H1 (cell line): Measurements from ENCODE around the gene MRPS6. TPM values are rescaled to one million over a fixed set of nuclear protein-coding genes. Genes with fewer than 3 reads are reported as not detected.

Source experiments
- NANOG ChIP-seq: IDR thresholded peaks from 2 replicates; pipeline ENCODE4 v1.6.1; 2011; ENCODE audit warnings: low read length, low read depth, mild to moderate bottlenecking, inconsistent platforms; ENCODE audit not compliant: insufficient read depth, poor library complexity, severe bottlenecking
- polyA plus RNA-seq, 7 experiments: library from polyadenylated mRNA; depleted of rRNA in 3 of 7; stranded (reverse) in 5 of 7; unstranded in 2 of 7; fragments of >200 nt in 5 of 7; fragments of 200-250 nt in 2 of 7; gene quantifications; 1 replicate in 5 of 7; 2 replicates in 1 of 7; 4 replicates in 1 of 7; pipeline versions ENCODE4 v1.2.1 to v1.2.3, GENCODE V29; 2011 to 2013; ENCODE audit warnings: missing spikeins in 2 of 7, mixed read lengths in 2 of 7
- total RNA-seq: library from RNA; stranded (reverse); fragmentation: NEBNext Ultra II Directional; extraction: Animal tissue kit (Norgen Biotek cat#: 25700); gene quantifications from 2 replicates; pipeline ENCODE4 v1.2.1, GENCODE V29; 2021

MRPS6 gene
- total and polyA plus RNA-seq, 2 of the 8 experiments (the other 6 are each of a cell fraction or from before 2014, with no cell fraction given): 62.7 to 156 TPM

DNA sequence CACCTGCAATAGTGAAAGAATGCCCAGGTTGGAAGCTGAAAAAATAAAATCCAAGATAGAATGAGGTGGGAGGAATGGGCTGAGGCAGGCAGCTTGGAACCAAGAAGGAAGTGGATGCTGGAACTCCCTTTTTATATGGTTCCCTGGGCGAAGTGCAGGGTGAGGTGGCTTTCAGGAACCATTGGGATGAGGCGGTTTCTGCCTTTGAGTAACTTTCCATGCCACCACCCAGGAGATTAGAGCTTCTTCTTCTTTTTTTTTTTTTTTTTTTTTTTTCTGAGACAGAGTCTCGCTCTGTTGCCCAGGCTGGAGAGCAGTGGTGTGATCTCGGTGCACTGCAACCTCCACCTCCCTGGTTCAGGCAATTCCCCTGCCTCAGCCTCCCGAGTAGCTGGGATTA, 17.8 kb upstream of the MRPS6 start (continued):
- no peak for TF ChIP-seq NANOG
